ENCODE measurements around the gene PPP2R2D.
"Not testable (repeated sequence)": the region's sequence is repeated elsewhere in the genome, so short reads cannot be mapped to it uniquely, and the experiment has no call there.

Gene PPP2R2D

DNA sequence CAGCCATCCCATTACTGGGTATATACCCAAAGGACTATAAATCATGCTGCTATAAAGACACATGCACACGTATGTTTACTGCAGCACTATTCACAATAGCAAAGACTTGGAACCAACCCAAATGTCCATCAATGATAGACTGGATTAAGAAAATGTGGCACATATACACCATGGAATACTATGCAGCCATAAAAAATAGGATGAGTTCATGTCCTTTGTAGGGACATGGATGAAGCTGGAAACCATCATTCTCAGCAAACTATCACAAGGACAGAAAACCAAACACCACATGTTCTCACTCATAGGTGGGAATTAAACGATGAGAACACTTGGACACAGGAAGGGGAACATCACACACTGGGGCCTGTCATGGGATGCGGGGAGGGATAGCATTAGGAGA lies 87.0 kb downstream of the PPP2R2D start:
- not testable (repeated sequence) for FAIRE-seq; DNase-seq (ENCODE audit: insufficient read length, low spot score)

DNA sequence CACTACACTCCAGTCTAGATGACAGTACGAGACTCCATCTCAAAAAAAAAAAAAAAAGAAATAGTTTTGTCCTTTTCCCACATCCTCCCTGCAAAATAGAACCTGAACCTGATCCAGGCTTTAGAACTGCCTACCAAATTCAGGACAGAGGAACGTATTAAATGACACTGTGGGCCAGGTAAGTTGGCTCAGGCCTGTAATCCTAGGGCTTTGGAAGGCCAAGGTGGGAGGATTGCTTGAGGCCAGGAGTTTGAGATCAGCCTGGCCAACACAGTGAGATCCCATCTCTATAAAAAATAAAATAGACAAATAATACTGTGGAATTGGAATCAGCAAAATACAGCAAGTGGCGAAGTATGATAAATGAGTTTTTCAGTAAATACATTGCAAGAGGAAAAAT lies 90.9 kb downstream of the PPP2R2D start:
- FAIRE-seq (no peak), DNase-seq (ENCODE audit: insufficient read length, low spot score) (no peak)

- no peak for DNase-seq (ENCODE audit: insufficient read length, low spot score)
Observed at GRCh38 chr10:131993275-131993674, 92.5 kb downstream of the PPP2R2D start.

DNA sequence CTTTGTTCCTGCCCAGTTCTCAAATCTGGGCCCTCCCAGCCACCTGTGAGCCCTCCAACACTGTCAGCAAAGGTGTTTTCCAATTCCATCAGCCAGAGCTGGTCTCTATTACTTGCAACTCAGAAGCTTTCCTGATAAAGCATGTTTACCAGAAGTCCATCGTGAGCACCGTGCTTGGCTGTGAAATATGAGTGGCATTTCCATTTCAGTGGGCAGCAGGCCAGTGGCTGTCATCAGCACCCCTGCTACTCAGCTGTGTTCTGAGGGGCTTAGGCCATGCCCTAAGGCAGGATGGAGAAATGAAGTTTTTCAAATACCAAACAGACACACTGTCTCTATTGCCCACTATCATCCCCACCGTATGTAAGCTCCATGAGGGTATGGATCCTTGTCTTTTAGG lies 93.6 kb downstream of the PPP2R2D start:
- FAIRE-seq, result no peak
- DNase-seq (ENCODE audit: insufficient read length, low spot score), result no peak

More at GRCh38 chr10:131993275-131993674, 92.5 kb downstream of the PPP2R2D start:
- FAIRE-seq, result no peak

DNA sequence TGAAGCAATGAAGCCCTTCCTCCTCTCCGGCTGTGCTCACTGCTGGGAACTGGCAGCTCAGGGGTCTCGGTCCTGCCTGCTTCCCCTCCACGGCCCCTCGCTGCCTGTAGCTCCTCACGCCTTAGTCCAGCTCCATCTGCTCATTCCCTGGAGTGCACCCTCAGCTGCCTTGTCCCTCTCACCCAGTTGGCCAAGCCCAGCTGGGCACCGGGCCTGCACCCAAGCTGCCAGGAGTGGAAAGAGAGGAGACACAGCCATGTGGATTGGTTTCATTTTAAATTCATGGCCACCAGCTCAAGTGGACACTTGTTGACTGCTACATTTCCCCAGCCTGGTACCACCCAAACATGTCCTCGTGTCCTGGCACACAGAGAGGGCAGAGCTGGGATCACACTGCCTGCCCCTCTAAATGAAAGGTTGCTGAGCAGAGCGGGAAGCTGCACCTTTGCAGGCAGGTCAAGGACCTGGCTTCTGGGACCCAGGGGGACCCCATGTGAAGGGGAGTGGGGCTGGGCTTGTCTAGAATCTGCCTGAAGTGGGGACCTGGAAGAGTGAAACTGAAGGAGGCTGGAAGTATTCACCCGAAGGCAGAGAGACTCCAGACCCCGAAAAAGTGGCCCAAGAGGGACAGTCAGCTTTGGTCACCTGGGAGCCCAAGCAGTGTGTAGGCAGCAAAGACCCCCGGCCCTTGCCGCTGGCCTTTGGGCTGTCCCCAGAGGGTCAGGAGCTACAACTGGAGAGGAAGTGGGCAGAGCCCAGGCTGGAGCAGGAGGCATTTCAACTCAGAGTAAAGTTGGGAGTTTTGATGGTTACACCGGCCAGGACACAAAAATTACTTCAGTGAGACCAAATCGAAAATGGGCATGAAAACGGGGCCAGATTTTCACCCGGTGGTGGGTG lies 95.9 kb downstream of the PPP2R2D start:
- no peak for FAIRE-seq
- no peak for DNase-seq (ENCODE audit: insufficient read length, low spot score)

DNA sequence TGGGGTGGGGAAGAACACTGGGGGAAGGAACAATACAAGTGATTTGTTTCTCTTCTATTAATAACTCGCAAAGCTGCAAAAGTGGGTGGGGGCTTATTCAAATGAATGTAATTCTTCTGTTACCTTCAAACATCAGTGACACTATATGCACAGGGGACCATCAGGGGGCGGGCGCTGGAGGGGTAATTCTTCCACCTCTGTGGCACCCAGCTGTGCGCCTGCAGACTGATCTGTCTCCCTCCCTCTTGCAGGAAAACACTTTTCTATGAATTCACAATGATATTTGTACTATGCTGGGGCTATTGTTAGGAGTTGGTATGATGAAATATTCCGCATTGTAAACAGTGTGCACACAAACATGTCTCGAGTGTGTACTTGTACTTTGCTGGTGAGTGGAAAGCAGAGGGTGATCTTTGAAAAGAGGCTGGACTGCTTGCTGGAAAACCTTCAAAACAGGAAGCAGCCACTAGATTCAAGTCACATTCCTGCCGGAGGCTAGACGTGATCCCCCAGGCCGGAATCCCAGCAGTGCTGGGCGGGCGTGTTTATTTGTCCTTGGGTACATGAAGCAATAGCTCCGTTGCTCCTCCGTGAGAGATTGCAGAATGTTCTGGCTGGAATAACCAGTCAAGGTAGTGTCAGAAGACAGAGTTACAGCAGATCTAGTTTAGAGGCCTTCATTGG lies 96.7 kb downstream of the PPP2R2D start:
- FAIRE-seq, result no peak

DNA sequence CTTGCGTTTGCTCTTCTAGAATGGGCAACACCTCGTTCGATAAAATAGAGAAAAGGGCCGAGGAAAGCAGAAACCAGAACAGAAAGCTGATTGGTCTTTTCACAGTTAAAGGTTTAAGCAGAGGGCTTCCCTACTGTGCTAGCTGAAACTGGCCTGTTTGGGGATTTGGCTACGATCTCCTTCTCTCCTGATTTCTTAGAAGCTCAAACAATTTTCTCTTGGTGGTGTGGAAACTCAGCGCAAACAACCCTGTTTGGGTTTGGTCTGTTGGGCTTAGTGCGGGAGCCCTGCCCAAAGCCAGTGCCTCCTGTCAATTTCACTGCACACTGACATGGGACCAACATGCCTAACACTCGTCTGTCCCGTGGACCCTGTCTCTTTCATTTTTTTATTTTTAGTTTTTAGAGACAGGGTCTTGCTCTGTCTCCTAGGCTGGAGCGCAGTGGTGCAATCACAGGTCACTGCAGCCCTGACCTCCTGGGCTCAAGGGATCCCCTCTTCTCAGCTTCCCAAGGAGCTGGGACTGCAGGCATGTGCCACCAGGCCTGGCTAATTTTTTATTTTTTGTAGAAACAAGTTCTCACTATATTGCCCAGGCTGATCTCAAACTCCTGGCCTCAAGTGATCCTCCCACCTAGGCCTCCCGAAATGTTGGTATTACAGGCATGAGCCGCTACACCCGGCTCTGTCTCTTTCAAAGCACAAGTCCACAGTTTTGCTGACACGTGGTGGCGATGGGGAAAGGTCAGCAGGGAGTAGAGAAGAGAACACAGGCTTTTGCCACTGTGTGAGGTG lies 97.4 kb downstream of the PPP2R2D start:
- FAIRE-seq, result no peak
- DNase-seq (ENCODE audit: insufficient read length, low spot score), result no peak

More for the DNA sequence above, 96.7 kb downstream of the PPP2R2D start:
- DNase-seq (ENCODE audit: insufficient read length, low spot score), result peak; percentile 19

GRCh38 chr10:131998845-131999681 lies 98.3 kb downstream of the PPP2R2D start:
- no peak for FAIRE-seq
- no peak for DNase-seq (ENCODE audit: insufficient read length, low spot score)

- no peak for FAIRE-seq
- DNase-seq (ENCODE audit: insufficient read length, low spot score), result no peak
Observed at GRCh38 chr10:132001238-132001972, 100.6 kb downstream of the PPP2R2D start.

DNA sequence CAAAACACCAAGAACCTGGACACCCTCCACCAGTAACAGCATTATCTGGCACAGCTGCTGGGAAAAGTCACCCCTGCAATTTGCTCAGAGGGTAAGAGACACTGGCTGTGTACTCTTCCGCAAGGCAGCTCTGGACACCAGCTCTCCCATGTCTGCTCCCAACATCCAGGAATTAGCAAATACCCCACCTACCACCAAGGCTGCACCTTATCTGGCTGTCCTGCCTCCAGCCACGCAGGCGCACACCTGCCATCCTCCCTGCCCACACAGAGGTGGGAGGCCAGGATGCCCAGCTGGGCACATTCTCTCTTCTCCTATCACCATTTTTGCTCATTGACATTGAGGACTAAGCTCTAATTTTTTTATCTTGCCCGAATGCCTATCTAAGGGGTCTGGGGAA lies 101.2 kb downstream of the PPP2R2D start:
- DNase-seq (ENCODE audit: insufficient read length, low spot score) (no peak), FAIRE-seq (no peak)

DNA sequence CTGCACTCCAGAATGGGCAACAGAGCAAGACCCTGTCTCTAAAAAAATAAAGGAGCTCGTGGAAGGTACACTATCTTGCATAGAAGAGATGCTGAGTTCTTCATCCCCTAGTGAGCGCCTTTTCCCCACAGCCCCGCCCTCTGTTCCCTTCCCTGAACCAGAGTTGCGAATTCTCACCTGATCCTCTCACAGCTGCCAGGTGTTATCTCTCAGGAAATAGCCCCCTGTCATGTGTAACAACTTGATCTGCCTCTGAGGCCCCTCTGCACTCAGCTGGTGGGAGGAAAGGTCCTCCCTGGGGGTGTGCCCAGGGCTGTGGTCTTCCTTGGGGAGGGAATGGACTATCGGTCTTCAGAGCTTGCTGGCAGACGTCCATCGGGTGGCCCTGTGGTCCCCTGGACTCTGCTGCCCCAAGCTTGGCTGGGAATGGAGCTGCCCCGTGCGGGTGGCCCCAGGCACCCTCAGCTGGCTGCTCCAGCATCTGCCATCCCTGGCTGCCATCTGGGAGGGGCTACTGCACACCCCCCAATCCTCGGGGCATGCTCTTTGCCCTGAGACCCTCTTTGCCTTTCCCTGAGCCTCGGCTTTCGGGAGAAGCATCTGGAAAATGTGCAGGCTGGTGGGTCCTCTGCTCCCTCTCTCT lies 102.6 kb downstream of the PPP2R2D start:
- FAIRE-seq (no peak), DNase-seq (ENCODE audit: insufficient read length, low spot score) (no peak)

DNA sequence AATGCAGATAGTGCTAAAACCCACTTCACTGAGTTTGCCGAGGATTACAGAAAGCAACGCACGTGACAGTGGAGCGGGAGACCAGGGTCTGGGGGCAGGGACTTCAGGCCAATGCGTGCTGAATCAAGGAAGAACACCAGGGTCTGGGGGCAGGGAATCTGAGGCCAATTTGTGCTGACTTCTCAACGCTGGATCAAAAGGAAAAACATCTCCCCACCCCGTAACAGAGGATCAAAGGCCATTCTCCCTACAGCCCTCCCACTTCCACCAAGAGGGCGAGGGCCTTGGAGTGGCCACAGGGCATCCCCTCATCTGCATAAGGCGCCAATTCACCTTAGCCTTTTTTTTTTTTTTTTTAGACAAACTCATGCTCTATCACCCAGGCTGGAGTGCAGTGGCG lies 103.2 kb downstream of the PPP2R2D start:
- DNase-seq (ENCODE audit: insufficient read length, low spot score), result no peak
- no peak for FAIRE-seq

GRCh38 chr10:132005147-132005546 lies 104.3 kb downstream of the PPP2R2D start:
- DNase-seq (ENCODE audit: insufficient read length, low spot score), result no peak
- FAIRE-seq, result no peak

GRCh38 chr10:132006966-132007365 lies 106.2 kb downstream of the PPP2R2D start:
- no peak for FAIRE-seq
- no peak for DNase-seq (ENCODE audit: insufficient read length, low spot score)

DNA sequence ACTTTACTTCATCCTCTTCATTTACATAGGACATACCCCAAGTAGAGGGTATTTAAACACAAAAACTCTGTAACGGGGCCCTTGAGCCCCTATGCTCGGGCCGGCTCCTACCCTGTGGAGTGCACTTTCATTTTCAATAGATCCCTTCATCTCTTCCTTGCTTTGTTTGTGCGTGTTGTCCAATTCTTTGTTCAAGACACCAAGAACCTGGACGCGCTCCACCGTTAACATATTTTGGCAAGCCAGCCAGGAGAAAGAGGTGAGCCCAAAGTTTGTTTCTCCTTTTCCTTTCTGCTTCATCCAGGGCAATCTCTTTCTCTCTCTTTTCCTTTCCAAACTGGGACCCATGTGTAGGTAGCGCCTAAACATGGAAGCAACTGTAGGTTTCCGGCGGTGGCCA lies 106.9 kb downstream of the PPP2R2D start:
- DNase-seq (ENCODE audit: insufficient read length, low spot score) (no peak), FAIRE-seq (no peak)
